RPMI7951 (cell line): ENCODE results near the gene NUCB2. TPM values are rescaled to one million over a fixed set of nuclear protein-coding genes. Genes with fewer than 3 reads are reported as not detected.
"Not testable (repeated sequence)": the region's sequence is repeated elsewhere in the genome, so short reads cannot be mapped to it uniquely, and the experiment has no call there.

ENCODE experiments used
- DNase-seq: peaks from one replicate; pipeline ENCODE4 v3.0.0-alpha.2; 2012; ENCODE audit warnings: low read depth
- total RNA-seq: library from RNA; depleted of rRNA; stranded (reverse); fragments of >200 nt; shearing (Covaris generic); gene quantifications from 2 replicates; pipeline ENCODE4 v1.2.3, GENCODE V29; 2014; rRNA removed

Gene NUCB2
- total RNA-seq, result 64.3 and 84.9 TPM in 2 replicates

DNA sequence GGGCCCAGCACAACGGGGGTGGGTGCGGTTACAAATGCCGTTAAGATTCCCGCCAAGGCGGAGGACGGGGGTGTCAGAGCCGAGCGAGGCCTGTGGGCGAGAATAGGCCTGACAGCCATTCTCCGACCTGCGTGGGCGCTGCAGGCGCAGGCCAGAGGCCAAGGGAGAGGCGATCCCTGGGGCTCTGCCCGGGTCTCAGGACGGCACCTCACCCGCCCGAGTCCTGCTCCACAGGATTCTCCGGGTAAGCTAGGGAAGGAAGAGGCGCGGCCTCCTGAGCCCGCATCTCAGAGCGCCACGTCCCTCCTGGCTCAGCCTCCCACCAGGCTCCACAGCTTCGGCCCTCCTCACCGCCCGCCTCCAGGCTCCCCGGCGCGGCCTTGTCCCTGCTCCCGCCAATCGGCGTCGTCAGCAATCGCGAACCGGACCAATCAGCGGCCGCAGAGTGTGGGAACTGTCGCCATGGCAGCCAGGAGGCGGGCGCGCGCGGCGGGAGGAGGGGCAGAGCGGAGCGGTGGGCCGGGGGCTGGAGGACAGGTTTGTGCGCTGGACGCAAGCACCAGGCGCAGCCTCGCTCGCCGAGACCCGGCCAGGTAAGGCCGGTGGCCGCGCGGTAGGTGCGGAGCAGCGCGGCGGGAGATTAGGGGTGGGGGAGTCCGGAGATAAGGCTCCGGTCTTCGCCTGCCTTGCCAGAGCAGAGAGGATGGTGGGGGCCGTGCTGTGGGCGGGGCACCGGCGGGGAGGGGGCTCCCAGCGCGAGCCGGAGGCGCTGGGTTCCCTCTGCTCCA lies at the start of gene NUCB2:
Gene NUCB2 (plus strand): TSS at position 504 of the 788 bp plus-strand sequence. CDS start 18,585 bp downstream, outside the sequence.
- peak; percentile 93 for DNase-seq

DNA sequence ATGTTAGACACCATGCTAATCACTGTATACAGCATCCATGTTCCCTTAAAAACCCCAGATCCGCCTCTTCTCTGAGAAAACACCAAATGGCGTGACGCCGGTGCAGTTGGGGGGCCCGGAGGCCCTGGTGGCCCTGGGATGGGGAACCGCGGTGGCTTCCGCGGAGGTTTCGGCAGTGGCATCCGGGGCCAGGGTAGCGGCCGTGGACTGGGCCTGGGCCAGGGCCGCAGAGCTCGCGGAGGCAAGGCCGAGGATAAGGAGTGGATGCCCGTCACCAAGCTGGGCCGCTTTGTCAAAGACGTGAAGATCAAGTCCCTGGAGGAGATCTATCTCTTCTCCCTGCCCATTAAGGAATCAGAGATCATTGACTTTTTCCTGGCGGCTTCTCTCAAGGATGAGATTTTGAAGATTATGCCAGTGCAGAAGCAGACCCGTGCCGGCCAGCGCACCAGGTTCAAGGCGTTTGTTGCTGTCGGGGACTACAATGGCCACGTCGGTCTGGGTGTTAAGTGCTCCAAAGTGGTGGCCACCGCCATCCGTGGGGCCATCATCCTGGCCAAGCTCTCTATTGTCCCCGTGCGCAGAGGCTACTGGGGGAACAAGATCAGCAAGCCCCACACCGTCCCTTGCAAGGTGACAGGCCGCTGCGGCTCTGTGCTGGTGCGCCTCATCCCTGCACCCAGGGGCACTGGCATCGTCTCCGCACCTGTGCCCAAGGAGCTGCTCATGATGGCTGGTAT lies 48.2 kb upstream of the NUCB2 start:
- not testable (repeated sequence) for DNase-seq

DNA sequence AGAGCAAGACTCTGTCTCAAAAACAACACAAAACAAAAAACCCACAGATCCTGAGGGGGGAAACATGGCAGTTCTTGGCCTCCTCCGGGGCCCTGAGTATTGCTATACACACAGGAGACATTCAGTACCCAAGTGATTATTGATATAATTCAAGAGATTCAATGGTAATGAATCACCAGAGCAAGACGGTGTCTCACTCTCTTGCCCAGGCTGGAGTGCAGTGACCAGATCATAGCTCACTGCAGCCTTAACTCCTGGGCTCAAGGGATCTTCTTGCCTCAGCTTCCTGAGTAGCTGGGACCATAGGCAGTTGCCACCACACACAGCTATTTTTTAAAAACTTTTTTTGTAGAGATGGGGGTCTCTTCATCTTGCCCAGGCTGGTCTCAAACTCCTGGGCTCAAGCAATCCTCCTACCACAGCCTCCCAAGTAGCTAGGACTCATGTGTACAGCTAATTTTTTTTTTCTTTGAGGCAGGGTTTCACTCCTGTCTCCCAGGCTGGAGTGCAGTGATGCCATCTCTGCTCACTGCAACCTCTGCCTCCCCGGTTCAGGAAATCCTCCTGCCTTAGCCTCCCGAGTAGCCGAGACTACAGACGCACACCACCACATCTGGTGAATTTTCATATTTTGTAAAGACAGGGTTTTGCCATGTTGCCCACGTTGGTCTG lies 46.9 kb upstream of the NUCB2 start:
- DNase-seq, result no peak

DNA sequence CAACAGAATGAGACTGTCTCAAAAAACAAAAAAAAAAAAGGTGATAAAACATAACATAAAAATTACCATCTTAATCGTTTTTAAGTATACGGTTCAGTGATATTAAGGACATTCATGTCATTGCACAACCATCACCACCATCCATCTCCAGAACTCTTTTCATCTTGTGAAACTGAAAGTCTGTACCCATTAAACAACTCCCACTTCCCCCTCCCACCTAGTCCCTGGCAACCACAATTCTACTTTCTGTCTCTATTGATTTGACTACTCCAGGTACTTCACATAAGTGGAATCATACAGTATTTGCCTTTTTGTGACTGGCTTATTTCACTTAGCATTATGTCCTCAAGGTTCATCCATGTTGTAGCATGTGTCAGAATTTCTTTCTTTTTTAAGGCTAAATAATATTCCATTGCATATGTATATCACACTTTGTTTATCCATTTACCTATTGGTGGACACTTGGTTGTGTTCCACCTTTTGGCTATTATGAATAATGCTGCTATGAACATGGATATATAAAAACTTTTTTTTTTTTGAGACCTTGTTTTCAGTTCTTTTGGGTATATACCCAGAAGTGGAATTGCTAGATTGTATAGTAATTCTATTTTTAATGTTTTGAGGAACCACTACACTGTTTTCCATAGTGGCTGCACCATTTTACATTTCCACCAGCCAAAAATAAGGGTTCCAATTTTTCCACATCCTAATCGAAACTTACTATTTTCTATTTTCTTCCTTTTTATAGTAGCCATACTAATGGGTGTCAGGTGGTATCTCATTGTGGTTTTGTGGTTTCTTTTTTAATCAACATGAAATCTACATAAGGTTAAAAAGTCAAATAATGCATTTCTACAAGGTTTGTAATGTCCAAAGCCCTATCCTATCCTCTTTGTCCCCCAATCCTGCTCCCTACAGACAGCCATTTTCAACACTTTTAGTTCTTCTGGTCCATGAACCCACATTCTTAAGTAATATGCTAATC lies 45.4 kb upstream of the NUCB2 start:
- no peak for DNase-seq

DNA sequence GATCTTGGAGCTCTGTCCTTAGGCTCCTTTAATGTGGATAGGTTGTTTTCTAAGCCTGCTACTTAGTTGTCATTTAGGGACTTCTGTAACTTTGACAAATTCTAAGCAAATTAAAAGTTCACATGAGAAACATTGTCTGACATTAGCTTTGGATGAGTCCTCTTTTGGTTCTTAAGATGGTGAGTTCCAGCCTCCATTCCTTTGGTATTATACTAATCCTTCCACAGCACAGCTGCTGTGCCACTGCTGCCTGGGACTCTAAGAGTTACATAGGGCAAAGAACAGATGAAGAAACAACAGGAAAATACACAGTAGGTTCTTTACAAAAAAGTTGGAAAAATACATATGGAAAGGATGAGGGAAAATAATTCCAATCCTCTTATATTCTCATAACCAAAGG lies 43.4 kb upstream of the NUCB2 start:
- no peak for DNase-seq

DNA sequence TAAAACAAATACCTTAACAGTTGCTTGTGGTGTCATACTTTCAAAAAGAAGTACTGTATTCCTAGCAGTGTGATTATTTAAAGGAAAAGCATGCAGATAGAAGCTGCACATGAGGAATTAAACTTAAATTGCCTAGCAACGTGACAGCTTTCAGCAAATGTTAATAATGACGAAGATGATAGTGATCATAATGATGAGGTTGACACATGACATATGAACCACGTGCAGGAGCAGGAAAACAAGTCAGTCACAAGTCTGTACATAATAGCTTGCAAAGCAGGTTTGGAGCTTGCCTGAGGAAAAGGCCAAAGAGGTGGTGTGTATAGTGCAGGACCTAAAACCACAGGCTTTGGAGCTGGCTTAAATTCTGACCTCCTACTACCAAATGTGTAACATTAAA lies 38.2 kb upstream of the NUCB2 start:
- no peak for DNase-seq

DNA sequence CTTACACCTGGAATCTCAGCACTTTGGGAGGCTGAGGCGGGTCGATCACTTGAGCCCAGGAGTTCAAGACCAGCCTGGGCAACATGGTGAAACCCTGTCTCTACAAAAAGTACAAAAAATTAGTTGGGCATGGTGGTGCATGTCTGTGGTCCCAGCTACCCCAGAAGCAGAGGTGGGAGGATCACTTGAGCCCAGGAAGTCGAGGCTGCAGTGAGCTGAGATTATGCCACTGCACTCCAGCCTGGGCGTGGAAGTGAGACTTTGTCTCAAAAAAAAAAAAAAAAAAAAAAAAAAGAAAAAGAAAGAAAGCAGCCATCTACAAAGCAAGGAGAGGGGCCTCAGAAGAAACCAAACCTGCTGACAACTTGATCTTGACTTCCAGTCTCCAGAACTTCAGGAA lies 36.6 kb upstream of the NUCB2 start:
- DNase-seq, result not testable (repeated sequence)

DNA sequence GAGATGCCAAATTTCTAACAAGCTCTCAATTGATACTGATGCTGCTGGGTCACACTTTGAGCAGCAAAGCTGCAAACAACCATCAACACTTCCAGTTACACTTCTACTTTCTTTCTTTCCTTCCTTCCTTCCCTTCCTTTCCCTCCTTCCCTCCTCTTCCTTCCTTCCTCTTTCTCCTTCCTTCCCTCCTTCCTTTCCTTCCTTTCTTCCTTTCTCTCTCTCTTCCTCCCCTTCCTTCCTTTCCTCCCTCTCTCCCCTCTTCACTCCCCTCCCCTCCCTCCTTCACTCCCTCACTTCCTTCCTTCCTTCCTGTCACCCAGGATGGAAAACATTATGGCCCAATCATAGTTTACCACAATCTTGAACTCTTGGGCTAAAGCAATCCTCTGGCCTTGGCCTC lies 35.8 kb upstream of the NUCB2 start:
- no peak for DNase-seq

DNA sequence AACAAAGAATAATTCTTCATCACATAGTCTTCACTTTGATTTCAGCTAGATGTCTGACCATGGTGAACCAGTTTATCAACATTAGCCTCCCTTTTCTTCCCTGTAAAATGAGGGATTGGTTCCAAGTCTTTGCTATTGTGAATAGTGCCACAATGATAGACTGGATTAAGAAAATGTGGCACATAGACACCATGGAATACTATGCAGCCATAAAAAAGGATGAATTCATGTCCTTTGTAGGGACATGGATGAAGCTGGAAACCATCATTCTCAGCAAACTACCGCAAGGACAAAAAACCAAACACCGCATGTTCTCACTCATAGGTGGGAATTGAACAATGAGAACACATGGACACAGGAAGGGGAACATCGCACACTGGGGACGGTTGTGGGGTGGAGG lies 33.6 kb upstream of the NUCB2 start:
- DNase-seq, result not testable (repeated sequence)

DNA sequence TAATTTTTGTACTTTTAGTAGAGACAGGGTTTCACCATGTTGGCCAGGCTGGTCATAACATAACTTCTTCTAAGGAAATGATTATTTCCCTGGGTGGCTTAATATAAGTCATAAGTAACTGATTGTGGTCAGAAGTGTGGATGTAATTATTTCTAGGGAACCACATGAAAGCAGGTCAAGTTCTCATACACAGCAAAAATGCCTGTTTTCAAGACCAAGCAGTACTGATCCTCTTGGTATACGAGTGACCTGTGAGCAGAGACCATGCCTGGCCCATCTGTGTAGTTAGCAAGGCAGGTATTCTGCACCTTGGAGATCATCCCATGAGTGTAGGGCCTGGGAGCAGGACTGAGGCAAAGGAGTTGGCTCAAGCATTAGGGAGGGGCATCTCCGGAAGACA lies 32.5 kb upstream of the NUCB2 start:
- no peak for DNase-seq

DNA sequence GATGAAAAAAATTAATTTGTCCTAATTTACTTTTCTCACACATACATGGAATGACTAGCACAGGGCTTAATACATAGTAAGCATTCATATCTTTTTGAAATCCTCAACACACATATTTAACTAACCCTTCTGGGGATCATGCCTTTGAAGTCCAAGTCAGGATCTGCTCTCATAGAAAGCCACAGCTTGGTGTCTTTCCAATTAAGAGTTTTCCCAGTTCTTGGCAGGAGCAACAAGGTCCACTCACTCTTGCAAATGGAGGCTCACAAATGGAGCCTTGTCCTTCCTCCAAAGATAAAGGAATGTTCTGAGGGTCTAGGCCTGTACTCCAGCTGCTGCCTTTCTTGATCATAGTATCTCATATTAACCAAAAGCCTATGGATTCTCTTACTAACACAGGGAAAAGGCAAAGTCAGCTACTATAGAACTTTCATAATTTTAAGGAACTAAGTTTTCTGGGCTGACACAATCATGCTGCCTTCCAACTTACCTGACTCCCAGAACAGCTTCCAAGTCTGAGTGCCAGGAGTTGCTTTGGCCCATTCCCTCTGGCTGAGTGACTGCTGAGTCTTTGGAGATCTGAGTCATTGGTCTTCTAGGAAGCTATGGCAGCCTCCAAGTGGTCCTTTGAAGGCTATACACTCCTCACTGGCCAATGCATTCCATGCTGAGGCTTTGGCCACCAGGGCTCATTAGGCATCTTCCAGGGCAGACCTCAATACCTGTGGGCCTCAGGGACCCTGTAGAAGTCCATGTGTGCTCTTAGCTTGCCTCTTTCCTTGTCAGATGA lies 25.8 kb upstream of the NUCB2 start:
- DNase-seq, result no peak

DNA sequence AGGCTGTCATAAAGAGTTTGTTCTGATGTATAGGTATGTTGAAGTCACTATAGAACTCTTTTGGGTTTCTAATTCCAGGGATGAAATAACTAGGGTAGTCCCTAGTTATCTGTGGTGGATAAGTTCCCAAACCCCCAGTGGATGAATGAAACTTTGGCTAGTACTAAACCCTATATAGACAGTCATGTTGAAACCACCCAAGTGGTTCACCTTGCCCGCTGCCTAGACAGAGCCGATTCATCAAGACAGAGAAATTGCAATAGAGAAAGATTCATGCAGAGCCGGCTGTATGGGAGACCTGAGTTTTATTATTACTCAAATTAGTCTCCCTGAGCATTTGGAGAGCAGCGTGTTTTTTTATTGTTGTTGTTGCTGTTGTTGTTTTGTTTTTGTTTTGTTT lies 23.8 kb upstream of the NUCB2 start:
- DNase-seq, result no peak

DNA sequence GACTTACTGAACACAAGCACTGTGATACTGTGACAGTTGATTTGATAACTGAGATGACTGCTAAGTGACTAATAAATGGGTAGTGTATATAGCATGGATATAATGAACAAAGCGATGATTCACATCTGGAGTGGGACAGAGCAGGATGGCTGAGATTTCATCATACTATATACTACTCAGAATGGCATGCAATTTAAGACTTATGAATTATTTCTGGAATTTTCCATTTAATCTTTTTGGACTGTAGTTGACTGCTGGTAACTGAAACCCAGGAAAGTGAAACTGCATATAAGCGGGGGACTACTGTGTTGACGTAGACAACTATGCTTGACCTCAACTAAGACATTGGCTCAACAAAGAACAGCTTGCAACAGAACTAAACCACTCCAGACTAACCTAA lies 20.0 kb upstream of the NUCB2 start:
- DNase-seq, result peak; percentile 77

DNA sequence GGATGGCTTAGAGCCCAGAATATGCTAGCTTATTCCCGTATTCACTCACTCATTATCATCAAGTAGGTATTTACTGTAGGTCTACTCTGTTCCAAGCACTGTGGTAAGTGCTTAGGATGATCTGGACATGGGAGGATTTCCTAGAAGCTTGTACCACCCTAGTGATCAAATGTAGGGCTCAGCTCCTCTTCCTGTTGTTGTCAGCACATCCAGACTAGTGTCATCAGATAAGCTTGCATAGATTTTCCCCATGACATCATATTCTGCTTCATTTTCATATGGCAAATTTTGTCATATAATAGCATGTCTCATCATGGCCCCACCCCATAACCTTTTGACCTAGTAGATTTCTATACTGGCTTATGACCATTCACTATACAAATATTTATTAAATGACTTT lies 19.3 kb upstream of the NUCB2 start:
- peak; percentile 10 for DNase-seq

DNA sequence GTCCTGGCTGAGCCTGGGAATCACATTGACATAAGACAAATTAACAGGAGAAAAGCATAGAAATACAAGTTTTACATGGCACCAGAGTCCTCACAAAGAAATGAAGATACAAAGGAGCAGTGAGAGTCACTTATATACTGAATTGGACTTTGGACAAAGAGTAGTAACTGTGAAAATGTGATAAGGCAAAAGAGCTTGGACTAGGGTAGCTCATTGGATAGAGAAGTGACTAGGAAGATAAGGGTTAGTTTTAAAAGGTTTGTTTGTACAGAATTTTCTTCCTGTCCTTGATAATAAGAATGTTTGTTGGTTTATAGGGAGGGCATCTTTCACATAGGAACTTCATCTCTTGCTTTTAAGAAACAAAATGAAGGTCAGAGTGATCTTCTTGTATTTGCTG lies 17.9 kb upstream of the NUCB2 start:
- no peak for DNase-seq

DNA sequence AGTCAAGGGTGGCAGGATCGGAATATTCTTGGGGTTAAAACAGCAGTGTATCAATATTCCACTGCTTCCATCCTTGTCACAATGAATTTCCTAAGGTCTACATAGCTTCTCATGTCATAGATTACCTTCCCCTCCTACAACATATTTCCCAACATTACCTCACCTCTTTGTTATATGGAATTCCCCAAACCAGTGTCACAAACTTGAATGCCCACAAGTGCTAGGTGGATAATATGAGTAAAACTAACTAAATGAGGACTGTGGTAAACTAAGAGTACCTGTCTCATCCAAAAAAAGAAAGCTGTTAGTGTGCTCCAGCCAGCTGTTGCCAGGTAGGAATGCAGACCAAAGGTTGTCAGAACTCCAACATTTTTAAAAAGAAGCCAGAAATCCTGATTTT lies 17.0 kb upstream of the NUCB2 start:
- DNase-seq, result no peak

DNA sequence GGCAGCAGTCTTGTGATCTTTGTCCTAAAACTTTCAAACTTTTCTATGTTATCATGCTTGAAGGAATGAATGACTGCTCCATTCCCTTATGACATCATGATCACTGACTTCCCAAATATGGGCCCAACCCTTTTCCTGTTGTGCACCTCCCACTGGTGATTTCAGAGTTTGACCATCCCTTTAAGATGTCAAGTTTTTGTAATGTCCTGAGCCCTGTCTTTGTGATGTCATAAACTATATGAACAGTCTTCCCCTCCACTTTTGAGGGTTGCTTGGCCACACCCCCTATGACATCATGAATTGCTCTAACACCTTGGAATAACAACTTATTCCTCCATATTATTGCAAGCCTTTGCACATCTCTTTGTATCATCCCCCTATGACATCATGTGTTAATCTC lies 16.5 kb upstream of the NUCB2 start:
- no peak for DNase-seq

DNA sequence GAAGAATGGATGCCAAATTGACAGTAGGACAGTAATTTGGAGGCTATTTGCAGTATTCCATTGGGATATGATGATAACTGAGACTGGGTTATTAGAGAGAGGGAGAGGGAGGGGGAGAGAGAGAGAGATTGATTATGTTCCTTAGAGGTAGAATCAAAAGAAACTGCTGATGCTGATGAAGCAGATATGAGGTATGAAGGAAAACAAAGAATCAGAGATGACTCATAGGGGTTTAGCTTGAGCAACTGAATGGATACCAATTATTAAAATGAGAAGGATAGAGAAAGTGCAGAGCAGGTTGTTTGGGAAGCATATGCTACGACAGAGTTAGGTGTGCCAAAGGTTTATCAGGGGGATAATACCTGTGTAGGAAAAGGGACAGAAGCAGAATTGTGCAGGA lies 12.8 kb upstream of the NUCB2 start:
- peak; percentile 19 for DNase-seq

DNA sequence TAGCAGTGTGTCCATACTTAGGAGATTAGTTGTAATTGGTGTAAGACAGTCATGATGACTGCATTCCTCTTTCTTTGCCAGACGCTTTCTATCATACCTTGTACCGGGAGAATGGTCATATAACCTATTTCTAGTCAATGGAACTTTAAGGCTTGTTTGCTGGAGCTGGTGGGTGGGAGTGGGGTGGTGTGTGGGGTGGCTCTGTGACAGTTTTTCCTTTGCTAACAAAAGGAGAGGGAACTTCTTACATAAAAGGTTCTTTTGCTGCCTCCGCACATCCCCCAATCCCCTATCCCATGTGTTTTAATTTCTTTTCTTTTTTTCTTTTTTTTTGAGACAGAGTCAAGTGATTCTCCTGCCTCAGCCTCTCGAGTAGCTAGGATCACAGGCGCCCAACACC lies 9.8 kb upstream of the NUCB2 start:
- DNase-seq, result no peak

DNA sequence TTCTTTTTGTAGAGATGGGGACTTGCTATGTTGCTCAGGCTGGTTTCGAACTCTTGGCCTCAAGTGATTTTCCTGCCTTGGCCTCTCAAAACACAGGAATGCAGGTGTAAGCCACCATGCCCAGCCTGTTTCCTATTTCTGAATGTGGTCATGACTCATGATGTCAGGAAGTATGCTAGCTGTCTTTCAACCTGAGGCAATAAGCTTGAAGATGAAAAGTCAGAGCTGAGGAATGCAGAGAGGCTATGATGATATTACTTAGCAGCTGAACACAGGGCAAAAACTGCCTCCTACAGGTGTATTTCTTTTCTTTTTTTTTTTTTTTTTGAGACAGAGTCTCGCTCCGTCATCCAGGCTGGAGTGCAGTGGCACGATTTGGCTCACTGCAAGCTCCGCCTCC lies 9.0 kb upstream of the NUCB2 start:
- peak; percentile 93 for DNase-seq

DNA sequence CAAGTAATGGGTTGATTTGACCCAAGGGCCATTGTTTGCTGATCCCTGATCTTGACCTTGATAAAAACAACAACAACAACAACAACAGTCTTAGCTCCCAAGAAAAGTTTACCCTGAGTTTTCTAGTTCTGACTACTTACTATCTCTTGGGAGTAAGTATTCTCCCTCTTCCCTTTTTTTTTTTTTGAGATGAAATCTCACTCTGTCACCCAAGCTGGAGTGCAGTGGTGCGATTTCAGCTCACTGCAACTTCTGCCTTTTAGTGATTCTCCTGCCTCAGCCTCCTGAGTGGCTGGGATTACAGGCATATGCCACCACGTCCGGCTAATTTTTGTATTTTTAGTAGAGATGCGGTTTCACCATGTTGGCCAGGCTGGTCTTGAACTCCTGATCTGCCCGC lies 8.0 kb upstream of the NUCB2 start:
- not testable (repeated sequence) for DNase-seq
